Measurements from ENCODE around the gene NAALADL1. TPM values are rescaled to one million over a fixed set of nuclear protein-coding genes. Genes with fewer than 3 reads are reported as not detected.

NAALADL1 gene
- total RNA-seq, 1 experiment from 2014 or later: not detected

- intact Hi-C loops (cut with micrococcal nuclease; ENCODE audit: unreplicated experiment): no loop called here
- TF ChIP-seq EZH2 (IDR thresholded peaks at IDR 0.05; ENCODE audit: borderline replicate concordance, low read depth, low read length, poor library complexity, severe bottlenecking) (no peak), CTCF (conservative IDR thresholded peaks at IDR 0.05; ENCODE audit: low read depth, low read length) (no peak)
- ChIA-PET CTCF (no interaction called here), POLR2A (ENCODE audit: low non-redundant PET) (no interaction called here)
- Histone ChIP-seq H3K36me3 (ENCODE audit: insufficient read depth, low read length, poor library complexity, severe bottlenecking) (no peaks in the 10 kb centered on the region), H3K27ac (ENCODE audit: low read depth, low read length, poor library complexity, severe bottlenecking) (no peak overlapping the region), H3K27me3 (replicated peaks; ENCODE audit: insufficient read depth, low read depth, low read length, poor library complexity) (no peaks in the 10 kb centered on the region), H3K4me1 (ENCODE audit: insufficient read depth, low read length, poor library complexity, severe bottlenecking) (peaks cover 3% of the 10 kb centered on the region), H3K9me3 (ENCODE audit: low read depth, low read length, poor library complexity, severe bottlenecking) (no peaks in the 10 kb centered on the region), H3K4me3 (ENCODE audit: low read depth, low read length, poor library complexity, severe bottlenecking) (no peak overlapping the region)
- no TSS peak for BruUV-seq (replicated peaks)
- no peak for DNase-seq (ENCODE audit: low spot score)
These were observed 8.5 kb upstream of the NAALADL1 start for GRCh38 chr11:65066805-65067291.

GRCh38 chr11:65066315-65066714 lies 8.0 kb upstream of the NAALADL1 start:
- Histone ChIP-seq H3K27ac (ENCODE audit: low read depth, low read length, poor library complexity, severe bottlenecking) (no peak overlapping the region), H3K27me3 (replicated peaks; ENCODE audit: insufficient read depth, low read depth, low read length, poor library complexity) (no peaks in the 10 kb centered on the region), H3K4me3 (ENCODE audit: low read depth, low read length, poor library complexity, severe bottlenecking) (no peak overlapping the region), H3K36me3 (ENCODE audit: insufficient read depth, low read length, poor library complexity, severe bottlenecking) (no peaks in the 10 kb centered on the region), H3K4me1 (ENCODE audit: insufficient read depth, low read length, poor library complexity, severe bottlenecking) (peaks cover 3% of the 10 kb centered on the region), H3K9me3 (ENCODE audit: low read depth, low read length, poor library complexity, severe bottlenecking) (no peaks in the 10 kb centered on the region)
- intact Hi-C loops (cut with micrococcal nuclease; ENCODE audit: unreplicated experiment): no loop called here
- no TSS peak for BruUV-seq (replicated peaks)
- no peak for TF ChIP-seq CTCF (conservative IDR thresholded peaks at IDR 0.05; ENCODE audit: low read depth, low read length)
- TF ChIP-seq EZH2 (IDR thresholded peaks at IDR 0.05; ENCODE audit: borderline replicate concordance, low read depth, low read length, poor library complexity, severe bottlenecking): no peak
- no peak for DNase-seq (ENCODE audit: low spot score)
- POLR2A ChIA-PET (ENCODE audit: low non-redundant PET): no interaction called here
- CTCF ChIA-PET: no interaction called here

- ChIA-PET POLR2A (ENCODE audit: low non-redundant PET) (no interaction called here), CTCF (no interaction called here)
- peaks cover 3% of the 10 kb centered on the region for H3K4me1 ChIP-seq (ENCODE audit: insufficient read depth, low read length, poor library complexity, severe bottlenecking)
- intact Hi-C loops (cut with micrococcal nuclease; ENCODE audit: unreplicated experiment): no loop called here
- H3K27me3 ChIP-seq (replicated peaks; ENCODE audit: insufficient read depth, low read depth, low read length, poor library complexity): no peaks in the 10 kb centered on the region
- no peak overlapping the region for H3K27ac ChIP-seq (ENCODE audit: low read depth, low read length, poor library complexity, severe bottlenecking)
- BruUV-seq (replicated peaks): no TSS peak
- no peak overlapping the region for H3K4me3 ChIP-seq (ENCODE audit: low read depth, low read length, poor library complexity, severe bottlenecking)
- H3K9me3 ChIP-seq (ENCODE audit: low read depth, low read length, poor library complexity, severe bottlenecking): no peaks in the 10 kb centered on the region
- TF ChIP-seq EZH2 (IDR thresholded peaks at IDR 0.05; ENCODE audit: borderline replicate concordance, low read depth, low read length, poor library complexity, severe bottlenecking) (no peak), CTCF (conservative IDR thresholded peaks at IDR 0.05; ENCODE audit: low read depth, low read length) (no peak)
- no peak for DNase-seq (ENCODE audit: low spot score)
- H3K36me3 ChIP-seq (ENCODE audit: insufficient read depth, low read length, poor library complexity, severe bottlenecking): no peaks in the 10 kb centered on the region
These were observed 7.5 kb upstream of the NAALADL1 start for GRCh38 chr11:65065851-65066250.
